Stimulated activated CD4-positive, alpha-beta T cell treated with anti-CD3 and anti-CD28 coated beads, Interleukin-4, amount 100 ng/mL, for 24 hours (primary cell): ENCODE measurements around the gene C19orf85.
"Not testable (repeated sequence)": the region's sequence is repeated elsewhere in the genome, so short reads cannot be mapped to it uniquely, and the experiment has no call there.

Source experiments
- DNase-seq: peaks from one replicate; pipeline ENCODE4 v3.0.0-alpha.2; 2020

The C19orf85 gene

GRCh38 chr19:55455576-55456235 lies 8.8 kb downstream of the C19orf85 start:
- no peak for DNase-seq

GRCh38 chr19:55454787-55455243 lies 9.7 kb downstream of the C19orf85 start:
- peak; percentile 53 for DNase-seq

DNA sequence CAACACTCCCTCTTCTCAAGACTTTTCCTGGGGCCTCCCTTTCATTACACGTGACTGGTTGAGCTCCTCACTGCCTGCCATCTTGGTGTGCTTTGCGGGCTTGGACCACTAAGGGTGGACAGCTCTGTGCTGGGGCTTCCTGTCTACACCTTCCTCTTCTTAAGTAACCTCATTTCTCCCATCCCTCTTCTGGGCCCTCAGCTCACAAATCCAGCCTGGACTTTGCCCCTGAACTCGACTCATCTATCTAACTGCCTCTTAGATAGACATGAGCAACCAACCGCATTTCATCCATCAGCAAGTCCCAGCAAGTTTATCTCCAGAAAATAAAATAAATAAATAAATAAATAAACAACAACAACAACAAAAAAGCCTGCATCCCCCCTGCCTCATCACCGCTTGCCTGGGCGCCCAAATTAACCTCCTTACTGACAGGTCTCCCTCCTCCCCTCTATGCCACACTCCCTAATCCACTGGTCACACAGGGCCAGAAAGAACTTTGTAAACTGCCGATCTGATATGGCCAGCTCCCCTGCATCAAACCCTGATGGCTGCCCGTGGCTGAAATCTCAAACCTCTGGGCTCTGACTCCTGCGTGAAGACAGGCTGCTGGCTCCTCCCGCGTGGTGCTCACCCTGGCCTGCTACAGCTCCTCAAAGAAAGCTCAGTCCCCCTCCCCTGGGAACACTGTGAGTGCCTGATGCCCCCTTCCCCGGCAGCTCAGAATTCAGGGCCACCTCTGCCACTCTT lies 10.9 kb downstream of the C19orf85 start:
- DNase-seq = no peak

- DNase-seq = peak; percentile 43
Measured at GRCh38 chr19:55452749-55453346, 11.7 kb downstream of the C19orf85 start.

DNA sequence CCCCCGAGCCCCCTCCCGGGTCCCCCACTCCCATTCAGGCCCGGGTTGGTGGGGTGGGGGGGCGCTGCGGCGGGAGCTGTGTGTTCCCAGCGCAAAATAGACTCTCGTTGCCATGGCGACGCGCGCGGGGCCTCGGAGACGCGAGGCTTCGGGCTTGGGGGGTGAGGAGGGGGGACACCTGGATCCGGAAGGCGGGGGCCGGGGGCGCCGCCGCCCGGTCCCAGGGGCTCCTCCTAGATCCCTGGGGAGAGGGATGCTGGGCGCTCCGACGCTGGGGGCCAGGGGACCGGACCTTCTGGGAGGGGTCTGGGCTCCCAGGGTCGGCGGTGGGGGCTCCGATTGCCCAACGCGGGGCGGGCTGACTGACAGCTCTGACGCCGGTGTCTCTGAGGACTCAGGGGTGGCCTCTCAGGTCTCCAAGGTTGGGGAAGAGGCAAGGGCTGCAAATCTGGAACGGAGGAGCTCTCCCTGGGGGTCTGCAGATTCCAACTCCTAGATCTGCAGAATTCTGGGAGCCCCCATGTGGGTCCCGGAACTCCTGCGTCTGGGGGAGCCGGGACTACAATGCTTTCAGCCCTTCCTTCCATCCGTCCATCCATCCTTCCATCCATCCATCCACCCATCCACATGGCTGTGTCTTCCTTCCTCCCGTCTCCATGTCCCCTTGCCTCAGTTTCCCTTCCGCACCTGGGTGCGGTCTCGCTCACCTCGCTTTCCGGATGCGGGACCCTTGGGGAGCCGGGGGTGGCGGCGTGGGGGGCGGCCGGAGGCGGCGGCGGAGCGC lies 12.4 kb downstream of the C19orf85 start:
- no peak for DNase-seq

GRCh38 chr19:55451163-55451964 lies 13.2 kb downstream of the C19orf85 start:
- no peak for DNase-seq

DNA sequence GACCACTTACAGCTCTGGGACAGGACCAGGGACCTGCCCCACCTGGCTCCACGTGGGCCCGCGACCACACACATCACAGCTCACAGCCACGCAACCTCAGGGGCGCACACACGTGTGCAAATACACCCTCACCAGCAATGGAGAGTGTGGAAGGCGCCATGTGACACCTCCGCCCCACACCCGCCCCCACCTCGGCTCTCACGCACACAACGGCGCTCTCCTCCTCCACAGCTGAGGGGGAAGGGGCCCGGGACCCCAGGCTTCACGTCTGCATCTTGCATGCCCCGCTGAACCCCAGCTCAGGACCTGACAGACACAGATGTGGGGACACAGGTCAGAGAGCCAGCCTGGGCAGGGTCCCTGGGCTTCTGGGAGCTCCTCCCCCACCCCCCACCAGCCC lies 15.1 kb downstream of the C19orf85 start:
- no peak for DNase-seq

DNA sequence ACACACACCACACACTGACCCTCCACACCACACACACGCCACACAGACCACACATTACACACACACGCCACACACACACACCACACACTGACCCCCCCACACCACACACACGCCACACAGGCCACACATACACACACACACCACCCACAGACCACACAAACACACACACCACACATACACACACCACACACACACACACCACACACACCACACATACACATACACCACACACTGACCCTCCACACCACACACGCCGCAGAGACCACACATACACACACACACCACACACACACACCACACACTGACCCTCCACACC lies 16.4 kb downstream of the C19orf85 start:
- not testable (repeated sequence) for DNase-seq

- DNase-seq = no peak
Measured at GRCh38 chr19:55447421-55448174, 17.0 kb downstream of the C19orf85 start.

DNA sequence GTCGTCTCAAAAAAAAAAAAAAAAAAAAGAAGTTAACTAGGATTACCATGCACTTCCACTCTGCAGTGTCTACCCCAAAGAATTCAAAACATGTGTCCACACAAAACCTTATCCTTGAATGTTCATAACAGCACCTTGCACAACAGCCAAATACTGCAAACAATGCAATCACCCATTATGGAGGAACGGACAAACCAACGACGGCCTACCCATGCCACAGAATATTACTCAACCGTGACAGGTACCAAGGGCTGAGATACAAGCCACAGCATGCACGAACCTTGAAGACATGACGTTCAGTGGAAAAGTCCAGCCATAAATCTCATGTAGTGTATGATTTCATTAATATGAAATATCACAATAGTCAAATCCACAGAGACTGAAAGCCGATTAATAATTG lies 18.5 kb downstream of the C19orf85 start:
- DNase-seq = no peak

DNA sequence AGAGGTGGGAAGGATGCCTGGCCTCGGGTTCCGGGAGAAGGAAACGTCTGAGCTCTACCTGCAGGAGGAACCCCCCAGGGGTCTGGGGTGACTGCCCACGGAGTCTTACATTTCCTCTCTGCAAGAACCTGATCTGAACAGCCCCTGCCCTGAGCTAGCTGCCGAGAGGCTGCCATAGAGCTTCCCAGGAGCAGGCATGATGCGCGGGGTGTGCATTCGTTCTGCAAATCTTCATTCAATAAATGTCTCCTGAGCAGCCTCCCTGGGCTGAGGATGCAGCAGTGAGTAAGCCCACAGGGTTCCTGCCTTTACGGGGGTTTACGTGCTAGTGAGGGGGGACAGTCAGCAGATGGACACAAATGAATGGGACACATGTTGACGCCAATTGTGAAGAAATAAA lies 19.9 kb downstream of the C19orf85 start:
- DNase-seq = no peak

GRCh38 chr19:55443824-55444480 lies 20.6 kb downstream of the C19orf85 start:
- no peak for DNase-seq

GRCh38 chr19:55443045-55443823 lies 21.3 kb downstream of the C19orf85 start, which contains the start of gene SHISA7:
Gene SHISA7 (minus strand): TSS chr19:55443300. CDS start chr19:55442863, 437 bp downstream.
- DNase-seq = no peak

DNA sequence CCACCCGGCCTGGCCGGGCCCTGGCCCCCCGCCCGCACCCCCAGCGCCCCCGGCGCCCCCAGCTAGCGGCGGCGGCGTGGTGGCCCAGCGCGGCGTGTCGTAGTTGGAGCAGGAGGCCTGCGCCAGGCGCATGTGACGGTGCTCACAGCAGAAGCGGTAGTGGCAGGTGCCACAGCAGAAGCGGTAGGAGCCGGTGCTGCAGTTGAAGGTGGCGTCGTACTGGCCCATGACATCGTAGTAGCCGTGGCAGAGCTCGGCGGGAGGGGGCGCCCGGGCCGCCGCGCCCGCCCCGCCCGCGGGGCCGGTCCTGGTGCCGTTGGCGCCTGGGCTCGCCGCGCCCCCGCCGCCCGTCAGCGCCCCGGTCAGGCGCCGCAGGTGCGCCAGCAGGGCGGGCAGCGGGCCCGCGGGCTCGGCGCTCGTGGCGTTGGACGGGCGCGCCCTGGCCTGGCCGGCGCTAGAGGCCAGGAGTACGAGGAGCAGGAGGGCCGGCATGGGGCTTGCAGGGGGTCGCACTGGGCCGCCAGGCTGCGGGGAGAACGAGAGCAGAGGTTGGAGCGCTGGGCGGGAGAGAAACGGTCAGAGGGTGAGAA lies 22.1 kb downstream of the C19orf85 start:
- no peak for DNase-seq

DNA sequence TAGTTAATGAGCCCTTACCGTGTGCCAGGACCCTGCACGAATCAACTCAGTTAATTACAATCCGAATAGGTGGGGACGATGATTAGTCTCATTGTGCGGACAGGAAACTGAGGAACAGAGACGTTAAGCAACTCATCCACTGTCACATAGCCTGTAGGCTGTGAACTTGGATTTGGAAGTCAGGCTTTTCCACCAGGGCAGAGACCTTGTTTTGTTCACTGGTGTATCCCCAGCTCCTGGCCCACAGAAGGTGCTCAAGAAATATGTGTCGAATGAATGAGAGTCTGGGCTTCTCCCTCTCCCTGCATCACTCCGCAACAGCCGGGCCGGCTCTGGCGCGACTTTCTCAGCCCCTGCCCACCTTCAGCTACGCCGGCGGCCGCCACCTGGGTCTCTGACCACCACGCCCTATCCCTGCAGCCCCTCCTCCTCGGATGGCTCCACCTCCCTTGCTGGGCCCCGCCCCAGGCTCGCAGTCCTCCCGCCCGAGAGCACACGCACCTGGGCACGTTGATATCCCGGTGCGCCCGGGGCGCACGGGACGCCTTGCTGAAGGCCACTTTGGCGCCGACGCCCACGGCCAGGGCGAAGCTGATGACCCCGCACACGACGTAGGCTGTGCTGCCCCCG lies 22.7 kb downstream of the C19orf85 start:
- no peak for DNase-seq

DNA sequence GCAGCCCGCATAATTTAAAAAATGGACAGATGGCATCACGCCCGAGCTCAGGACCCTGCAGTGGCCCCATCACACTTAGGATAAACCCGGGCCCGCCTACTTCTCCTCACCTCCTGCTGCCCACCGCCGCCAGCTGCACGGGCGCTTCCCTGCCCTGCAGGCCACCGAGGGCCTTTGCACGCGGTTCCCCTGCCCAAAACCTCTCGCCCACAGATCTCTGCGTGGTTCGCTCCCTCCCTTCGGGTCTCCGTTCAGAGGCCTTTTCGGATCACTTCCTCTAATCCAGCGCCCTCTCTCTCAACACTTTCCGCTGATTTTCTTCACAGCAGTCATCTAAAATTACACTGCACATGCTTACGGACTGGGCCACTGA lies 23.2 kb downstream of the C19orf85 start:
- no peak for DNase-seq

- no peak for DNase-seq
Measured at GRCh38 chr19:55440411-55441105, 24.0 kb downstream of the C19orf85 start.

GRCh38 chr19:55439052-55439451 lies 25.5 kb downstream of the C19orf85 start:
- no peak for DNase-seq

GRCh38 chr19:55437410-55437809 lies 27.1 kb downstream of the C19orf85 start:
- no peak for DNase-seq
